Kidney epithelial cell (primary cell): ENCODE data around the gene HOXB4. TPM values are rescaled to one million over a fixed set of nuclear protein-coding genes. Genes with fewer than 3 reads are reported as not detected.

Experiments used
- DNase-seq: peaks from one replicate; pipeline ENCODE4 v3.0.0-alpha.2; 2010; ENCODE audit warnings: low read depth
- H3K27me3 ChIP-seq: 2 replicates; pipeline ENCODE4 v1.6.0; 2011; ENCODE audit warnings: low read length; ENCODE audit not compliant: control insufficient read depth, insufficient read depth
- H3K36me3 ChIP-seq: 2 replicates; pipeline ENCODE4 v1.5.1; 2011; ENCODE audit warnings: low read length; ENCODE audit not compliant: control insufficient read depth, insufficient read depth
- H3K4me3 ChIP-seq: 2 replicates; pipeline ENCODE4 v1.5.1; 2011; ENCODE audit warnings: low read depth, mild to moderate bottlenecking, control low read depth, low read length
- total RNA-seq: library from RNA; depleted of rRNA; stranded (reverse); fragments of >200 nt; gene quantifications from 2 replicates; pipeline ENCODE4 v1.2.3, GENCODE V29; 2015
- TF ChIP-seq, protein P1 (sequence below): IDR thresholded peaks from 2 replicates; pipeline ENCODE4 v1.5.1; 2011; ENCODE audit warnings: mild to moderate bottlenecking, moderate library complexity, low read length, control low read depth, inconsistent platforms; ENCODE audit not compliant: insufficient read depth, poor library complexity, severe bottlenecking

HOXB4 gene
- total RNA-seq, 1 donor from 2014 or later: 3.6 TPM

DNA sequence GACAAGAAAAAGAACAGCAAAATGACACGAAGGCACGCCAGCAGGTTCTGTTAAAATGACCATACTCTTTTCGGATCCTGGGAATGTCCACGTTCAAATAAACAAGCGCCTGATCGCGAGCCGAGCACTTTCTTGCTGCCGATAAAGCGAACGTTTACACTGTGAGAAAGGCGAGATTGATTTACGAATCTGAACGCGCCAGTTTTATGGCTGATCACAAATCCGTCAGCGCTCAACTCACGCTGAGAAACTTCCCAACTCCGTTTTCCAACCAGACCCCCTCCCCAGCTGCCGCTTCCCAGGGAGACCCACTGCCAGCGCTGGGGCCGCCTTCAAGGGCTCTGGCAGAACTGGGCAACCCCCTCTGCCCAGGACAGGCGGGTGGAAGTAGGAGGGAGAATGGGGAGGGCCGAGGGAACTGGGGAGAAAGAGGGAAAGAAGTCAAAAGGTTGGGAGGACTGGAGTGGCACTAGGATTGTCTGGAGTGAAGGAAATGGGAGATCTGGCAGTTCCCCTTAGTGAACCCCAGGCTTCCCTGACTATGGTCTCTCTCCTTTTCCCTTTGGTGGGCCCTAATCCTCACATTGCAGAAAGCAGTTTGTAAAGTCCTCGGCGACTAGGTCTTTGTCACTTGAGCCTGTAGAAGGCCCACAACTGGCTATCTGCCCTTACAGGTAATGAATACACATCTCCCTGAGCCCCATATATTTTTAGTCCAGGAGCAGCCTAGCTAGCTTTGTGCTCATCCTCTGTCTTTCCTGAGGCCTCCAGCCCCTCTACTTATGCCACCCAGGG is 6.9 kb downstream of the HOXB4 start:
- no peak for DNase-seq
- H3K4me3 ChIP-seq: peak overlapping the region; percentile 26
- H3K27me3 ChIP-seq: no peaks in the 10 kb centered on the region
- TF ChIP-seq, protein P1, sequence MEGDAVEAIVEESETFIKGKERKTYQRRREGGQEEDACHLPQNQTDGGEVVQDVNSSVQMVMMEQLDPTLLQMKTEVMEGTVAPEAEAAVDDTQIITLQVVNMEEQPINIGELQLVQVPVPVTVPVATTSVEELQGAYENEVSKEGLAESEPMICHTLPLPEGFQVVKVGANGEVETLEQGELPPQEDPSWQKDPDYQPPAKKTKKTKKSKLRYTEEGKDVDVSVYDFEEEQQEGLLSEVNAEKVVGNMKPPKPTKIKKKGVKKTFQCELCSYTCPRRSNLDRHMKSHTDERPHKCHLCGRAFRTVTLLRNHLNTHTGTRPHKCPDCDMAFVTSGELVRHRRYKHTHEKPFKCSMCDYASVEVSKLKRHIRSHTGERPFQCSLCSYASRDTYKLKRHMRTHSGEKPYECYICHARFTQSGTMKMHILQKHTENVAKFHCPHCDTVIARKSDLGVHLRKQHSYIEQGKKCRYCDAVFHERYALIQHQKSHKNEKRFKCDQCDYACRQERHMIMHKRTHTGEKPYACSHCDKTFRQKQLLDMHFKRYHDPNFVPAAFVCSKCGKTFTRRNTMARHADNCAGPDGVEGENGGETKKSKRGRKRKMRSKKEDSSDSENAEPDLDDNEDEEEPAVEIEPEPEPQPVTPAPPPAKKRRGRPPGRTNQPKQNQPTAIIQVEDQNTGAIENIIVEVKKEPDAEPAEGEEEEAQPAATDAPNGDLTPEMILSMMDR: no peak
- H3K36me3 ChIP-seq: no peaks in the 10 kb centered on the region

DNA sequence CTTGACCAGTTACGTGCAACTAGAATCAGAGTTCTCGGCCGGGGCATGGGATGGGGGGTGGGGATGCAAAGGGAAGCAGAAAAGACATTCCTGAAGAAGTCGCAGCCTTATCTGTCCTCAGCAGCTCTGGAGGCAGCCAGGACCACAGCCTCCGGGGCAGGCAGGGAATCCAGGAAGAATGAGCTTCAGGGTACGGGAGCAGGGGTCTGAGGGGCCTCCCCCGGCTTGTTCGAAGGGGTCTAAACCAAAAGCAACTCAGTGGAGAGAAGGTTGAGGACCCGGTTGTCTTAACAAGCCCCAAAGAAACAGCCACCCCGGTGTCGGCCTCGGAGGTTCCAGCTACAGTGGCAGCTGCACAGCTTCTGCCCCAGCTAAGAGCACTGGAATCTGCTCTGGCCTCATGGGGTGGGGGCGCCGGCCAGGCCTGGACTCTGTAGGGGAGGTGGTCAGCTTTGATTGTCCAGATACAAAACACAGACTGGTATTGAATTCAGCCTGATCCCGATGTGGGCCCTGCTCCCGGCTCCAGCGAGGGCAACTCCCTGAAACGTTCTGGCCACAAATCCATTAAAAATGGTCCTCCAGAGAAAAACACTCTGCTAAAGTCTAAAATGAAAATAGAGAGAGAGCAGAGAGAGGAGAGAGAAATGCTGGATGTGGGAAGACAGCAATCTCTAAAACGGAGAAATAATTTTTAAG is 7.7 kb downstream of the HOXB4 start:
- peaks cover 1% of the 10 kb centered on the region for H3K36me3 ChIP-seq
- peak overlapping the region; percentile 26 for H3K4me3 ChIP-seq
- TF ChIP-seq, protein P1: no peak
- no peak for DNase-seq
- no peaks in the 10 kb centered on the region for H3K27me3 ChIP-seq

DNA sequence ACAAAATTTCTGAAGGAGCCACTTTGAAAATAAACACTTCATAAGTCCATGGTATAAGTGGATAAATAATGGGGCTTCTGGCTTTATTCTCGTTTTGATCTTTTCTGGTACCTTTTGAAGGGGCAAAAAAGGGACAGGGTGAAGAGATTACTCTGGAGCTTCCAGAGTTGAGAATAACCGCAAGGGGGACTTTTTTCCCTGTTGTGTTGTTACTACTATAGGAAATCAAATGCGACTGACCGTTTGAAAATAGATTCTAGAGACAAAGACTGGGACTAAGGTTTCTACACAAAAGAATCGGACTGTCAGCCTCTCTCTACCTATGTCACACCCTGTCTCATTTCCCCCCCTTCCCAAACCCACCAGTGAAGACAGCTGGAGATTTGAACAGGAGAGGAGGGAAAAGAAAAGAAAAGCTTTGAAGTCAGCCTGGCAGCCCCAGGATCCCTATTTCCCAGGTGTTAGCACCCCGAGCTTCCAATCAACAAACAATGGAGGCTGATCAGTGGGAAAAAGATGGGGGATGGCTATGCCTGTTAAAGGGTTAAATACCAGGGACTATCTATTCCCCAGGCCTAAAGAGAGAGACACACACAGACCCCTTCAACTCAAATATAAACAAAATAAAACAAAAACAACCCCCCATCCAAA is 8.4 kb downstream of the HOXB4 start:
- H3K4me3 ChIP-seq: peak overlapping the region; percentile 26
- no peaks in the 10 kb centered on the region for H3K27me3 ChIP-seq
- no peak for DNase-seq
- H3K36me3 ChIP-seq: peaks cover 1% of the 10 kb centered on the region
- TF ChIP-seq, protein P1: peak; percentile 9

DNA sequence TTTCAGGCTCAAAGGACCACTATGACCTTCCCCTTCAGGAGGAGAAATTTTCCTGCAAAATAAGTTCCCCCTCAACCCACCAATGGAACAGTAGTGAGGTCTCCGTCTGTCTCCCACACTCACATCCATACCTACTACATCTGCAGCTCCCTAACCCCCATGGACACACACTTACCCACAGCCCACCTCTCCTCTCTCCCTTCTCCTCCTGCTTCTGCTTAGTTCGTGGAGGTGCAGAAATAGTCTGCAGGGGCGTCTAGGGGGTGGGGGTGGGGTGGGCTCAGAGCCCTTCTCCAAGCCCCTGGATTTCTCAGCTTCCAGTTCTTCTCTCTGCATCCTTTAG is 8.9 kb downstream of the HOXB4 start:
- peak overlapping the region; percentile 26 for H3K4me3 ChIP-seq

DNA sequence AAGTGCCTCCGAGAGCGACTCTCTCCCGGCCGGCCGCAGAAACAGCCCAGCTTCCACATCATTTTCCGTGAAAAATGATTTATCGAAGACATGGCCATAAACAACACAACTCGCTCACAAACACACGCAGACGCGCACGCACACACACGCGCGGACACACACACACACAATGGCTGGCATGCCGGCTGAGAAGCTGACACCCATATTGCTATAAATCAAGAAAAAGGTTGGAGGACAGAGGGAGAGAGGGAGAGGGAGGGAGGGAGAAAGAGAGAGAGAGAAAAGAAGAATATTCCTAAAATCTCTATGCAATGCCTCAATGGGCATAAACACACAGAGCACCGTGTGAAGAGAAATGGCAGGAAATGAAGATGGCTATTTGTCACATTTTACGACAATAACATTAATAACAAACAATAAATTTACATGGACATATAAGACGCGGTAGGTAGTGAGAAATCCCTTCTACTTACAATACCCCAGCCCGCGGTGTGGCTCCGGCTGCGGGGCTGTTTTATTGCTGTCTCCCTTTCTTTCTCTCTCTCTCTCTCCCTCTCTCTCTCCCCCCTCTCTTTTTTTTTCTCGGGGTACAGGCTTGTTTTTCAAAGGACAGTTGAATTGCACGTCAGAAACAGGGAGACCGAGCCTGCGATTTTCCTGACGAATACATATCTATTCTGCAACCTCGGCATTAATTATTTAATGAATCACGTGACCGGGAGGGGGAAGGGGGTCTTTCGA is 9.5 kb downstream of the HOXB4 start:
- DNase-seq: no peak
- Histone ChIP-seq H3K4me3 (peak overlapping the region; percentile 26), H3K36me3 (peaks cover 1% of the 10 kb centered on the region), H3K27me3 (no peaks in the 10 kb centered on the region)
- TF ChIP-seq, protein P1: no peak

More for the DNA sequence above, 8.9 kb downstream of the HOXB4 start:
- Histone ChIP-seq H3K36me3 (peaks cover 1% of the 10 kb centered on the region), H3K27me3 (no peaks in the 10 kb centered on the region)
- no peak for DNase-seq
- TF ChIP-seq, protein P1: no peak
